Measurements from ENCODE around the gene UGCG.
"Not testable (repeated sequence)": the region's sequence is repeated elsewhere in the genome, so short reads cannot be mapped to it uniquely, and the experiment has no call there.

UGCG gene

DNA sequence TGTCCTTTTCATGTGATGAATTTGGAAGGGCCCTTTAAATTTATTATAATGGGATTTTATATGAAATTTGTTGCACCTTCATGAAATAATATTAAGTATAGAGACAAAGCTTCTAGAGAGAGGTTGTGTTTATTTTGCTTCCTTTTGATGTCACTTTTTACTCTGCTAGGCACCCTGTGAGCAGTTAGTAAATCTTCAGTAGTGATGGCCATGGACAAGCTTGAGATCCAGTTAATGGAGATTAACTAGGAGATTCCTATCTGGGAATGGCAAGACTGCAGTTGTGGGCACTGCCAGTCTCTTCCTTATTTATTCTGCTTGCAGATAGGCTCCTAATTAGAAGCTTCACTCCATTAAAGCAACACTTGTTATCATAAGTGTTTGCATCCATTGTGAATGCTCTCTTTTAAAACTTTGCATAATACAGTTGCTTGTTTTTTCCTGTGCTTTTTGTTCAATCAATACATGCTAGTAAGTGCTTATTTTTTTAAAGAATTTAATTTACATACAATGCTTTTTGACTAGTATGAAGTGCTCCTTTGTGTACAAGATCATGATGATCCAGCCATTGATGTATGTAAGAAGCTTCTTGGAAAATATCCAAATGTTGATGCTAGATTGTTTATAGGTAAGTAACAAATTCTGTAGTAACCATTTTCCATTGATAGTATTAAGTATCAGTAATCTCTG, 25.9 kb downstream of the UGCG start:
- DNase-seq, result no peak

DNA sequence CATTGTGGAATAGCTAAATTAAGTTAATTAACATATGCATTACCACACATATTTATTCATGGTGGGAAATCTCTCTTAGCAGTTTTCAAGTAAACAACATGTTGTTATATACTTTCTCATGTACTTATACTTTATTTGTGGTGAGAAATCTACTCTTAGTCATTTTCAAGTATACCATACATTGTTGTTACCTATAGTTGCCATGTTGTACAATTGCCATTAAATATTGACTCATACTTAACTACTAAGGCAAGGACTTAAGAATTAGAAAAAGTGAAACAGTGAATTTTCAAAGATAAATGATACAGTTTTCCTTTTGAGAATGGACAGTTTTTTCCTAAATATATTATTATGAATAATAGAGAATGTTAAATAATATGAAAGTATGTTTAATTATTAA, 27.7 kb downstream of the UGCG start:
- DNase-seq, result no peak

- DNase-seq, result no peak
Observed at GRCh38 chr9:111925017-111925770, 28.6 kb downstream of the UGCG start.

GRCh38 chr9:111925784-111926183, 29.2 kb downstream of the UGCG start:
- no peak for DNase-seq

DNA sequence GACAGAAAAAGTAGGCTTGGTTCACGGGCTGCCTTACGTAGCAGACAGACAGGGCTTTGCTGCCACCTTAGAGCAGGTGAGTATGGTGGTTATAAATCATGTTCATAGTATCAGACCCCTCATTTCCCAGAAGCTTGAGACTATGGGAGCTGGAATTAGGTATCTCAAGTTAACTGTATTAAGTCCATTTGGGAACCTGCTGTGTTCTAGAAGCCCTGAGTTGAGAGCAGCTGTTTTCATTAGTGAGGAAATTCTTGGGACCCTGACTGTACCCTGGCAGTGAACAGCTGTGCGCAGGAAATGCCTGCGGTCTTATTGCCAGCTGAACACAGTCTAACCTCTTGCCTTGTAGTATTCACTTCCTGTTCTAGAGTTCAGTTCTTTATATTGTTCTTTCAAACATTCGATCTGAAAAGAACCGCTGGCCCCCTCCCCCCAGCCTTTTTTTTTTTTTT, 29.8 kb downstream of the UGCG start:
- peak; percentile 71 for DNase-seq

DNA sequence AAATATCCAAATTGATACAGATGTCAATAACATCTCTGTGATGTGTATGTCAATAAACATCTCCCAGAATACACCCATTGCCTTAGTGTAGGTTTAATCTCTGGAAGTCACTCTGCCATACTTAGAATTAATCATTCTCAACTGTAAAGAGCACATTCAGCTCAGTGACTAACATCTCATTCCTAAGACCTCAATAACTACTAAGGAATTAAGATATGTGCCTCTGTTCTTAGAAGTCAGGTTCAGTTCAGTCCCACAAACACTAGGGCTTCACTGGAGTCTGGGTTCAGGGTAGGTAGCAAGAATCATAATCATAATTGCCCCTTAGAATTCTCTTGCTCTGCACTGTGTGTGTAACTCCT, 31.7 kb downstream of the UGCG start:
- DNase-seq, result no peak

- DNase-seq, result no peak
Observed at GRCh38 chr9:111934747-111935146, 38.1 kb downstream of the UGCG start.

GRCh38 chr9:111936391-111936790, 39.8 kb downstream of the UGCG start:
- DNase-seq, result no peak

- DNase-seq, result no peak
Observed at GRCh38 chr9:111937301-111937700, 40.7 kb downstream of the UGCG start.

DNA sequence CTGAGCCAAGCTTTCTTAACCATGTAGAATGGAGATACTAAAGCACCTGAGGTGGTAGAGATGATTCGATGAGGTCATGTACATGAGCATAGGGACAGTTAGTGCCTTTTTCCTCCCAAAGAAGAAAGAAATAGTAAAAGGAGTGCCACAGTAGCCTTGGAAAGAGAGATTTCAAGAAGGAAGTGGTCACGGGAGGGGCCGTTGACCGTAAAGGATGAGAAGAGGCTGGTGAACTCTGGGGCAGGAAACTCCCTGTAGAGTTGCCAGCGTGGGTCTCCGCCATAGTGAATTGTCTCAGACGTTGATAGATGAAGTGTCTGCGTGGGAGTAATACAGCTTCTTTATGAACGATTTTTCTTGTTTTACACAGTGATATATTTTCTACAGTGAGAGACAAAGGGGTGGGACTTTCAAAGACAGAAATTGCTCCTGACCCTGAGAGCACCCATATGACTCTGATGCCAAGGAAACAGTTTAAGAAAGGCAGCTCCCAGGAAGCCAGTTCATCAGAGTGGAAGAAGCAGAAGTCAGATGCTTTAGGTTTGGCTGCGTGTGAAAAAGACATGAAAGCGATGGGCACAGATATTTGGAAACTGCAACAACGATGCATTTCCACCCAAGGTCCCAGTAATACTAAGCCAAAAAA, 41.3 kb downstream of the UGCG start:
- peak; percentile 55 for DNase-seq

GRCh38 chr9:111938427-111938800, 41.8 kb downstream of the UGCG start:
- DNase-seq, result peak; percentile 10

GRCh38 chr9:111939322-111939721, 42.7 kb downstream of the UGCG start:
- no peak for DNase-seq

GRCh38 chr9:111940697-111941096, 44.1 kb downstream of the UGCG start:
- no peak for DNase-seq

- DNase-seq, result no peak
Observed at GRCh38 chr9:111943200-111943599, 46.6 kb downstream of the UGCG start.

DNA sequence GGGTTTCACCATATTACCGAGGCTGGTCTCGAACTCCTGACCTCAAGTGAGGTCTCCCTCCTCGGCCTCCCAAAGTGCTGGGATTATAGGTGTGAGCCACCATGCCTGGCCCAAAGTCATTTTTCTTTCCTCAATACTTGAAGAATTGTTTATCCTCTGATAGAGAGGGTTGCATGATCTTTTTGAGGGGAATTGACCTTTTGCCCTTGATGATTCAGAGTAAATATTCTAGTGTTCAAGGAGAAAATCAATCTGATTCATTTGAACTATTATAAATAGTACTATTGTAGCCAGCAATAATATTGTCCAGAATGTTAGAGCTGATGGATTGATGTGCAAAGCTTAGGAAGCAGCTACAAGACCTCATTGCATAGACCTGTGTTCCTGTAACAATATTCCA, 47.1 kb downstream of the UGCG start:
- DNase-seq, result no peak

GRCh38 chr9:111944241-111944866, 47.7 kb downstream of the UGCG start:
- DNase-seq, result no peak

DNA sequence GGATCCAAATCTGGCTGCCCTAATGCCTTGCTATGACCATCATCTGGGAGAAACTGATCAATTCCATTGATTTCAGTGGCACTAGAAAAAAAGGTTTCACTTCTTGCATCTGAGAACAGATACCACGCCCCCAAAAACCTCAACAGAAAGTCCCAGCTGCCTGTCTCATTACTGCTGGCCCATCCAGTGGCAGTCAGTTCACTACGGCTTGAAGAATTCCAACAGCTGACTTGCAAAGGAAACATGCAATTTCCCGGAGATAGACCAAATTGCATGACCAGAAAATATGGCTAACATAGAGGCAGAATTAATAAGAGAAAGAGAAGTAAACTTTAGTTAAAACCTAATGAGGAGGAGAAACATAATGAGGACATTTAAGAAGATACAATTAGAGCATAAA, 48.6 kb downstream of the UGCG start:
- DNase-seq, result peak; percentile 21

- not testable (repeated sequence) for DNase-seq
Observed at GRCh38 chr9:111948109-111948508, 51.5 kb downstream of the UGCG start.

GRCh38 chr9:111948951-111949350, 52.3 kb downstream of the UGCG start:
- no peak for DNase-seq

DNA sequence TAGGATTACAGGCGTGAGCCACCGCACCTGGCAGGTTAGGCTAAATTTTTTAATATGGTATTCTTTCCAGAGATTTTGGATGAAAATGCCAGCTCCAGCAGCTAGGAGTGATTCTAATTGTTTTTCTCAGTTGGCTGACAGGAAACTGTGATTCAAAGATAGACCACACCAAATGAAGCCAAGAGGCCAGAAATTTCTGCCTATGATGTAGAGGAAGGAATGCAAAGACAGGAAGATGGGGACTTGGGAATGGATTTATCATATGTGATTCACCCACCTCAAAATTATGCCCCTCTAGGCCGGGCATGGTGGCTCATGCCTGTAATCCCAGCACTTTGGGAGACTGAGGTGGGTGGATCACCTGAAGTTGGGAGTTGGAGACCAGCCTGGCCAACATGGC, 53.3 kb downstream of the UGCG start:
- DNase-seq, result no peak

- no peak for DNase-seq
Observed at GRCh38 chr9:111952559-111952958, 55.9 kb downstream of the UGCG start.

DNA sequence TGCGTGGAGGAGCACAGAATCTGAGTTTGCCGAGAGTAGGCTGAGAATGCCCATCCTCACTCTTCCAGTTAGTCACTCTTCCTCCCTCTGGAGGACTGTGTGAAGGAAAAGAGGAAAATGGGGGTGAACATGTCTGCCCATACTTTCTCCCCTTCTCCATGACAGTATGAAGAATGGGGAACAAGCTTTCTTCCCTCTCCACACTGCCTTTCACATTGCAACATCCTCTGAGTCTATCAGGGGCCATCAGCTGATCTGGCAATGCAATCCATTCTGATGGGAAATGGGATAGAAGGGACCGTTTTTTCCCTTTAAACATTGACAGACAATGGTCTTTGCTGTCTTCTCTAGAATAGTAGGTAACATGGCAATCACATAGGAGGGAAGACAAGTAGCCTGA, 56.8 kb downstream of the UGCG start:
- no peak for DNase-seq

- no peak for DNase-seq
Observed at GRCh38 chr9:111955048-111955447, 58.4 kb downstream of the UGCG start.

Measured in CD4-positive, alpha-beta T cell treated with Interleukin-4 for 4 hours (primary cell).